PC-3 (cell line): Measurements from ENCODE around the gene G3BP2. TPM values are rescaled to one million over a fixed set of nuclear protein-coding genes. Genes with fewer than 3 reads are reported as not detected.

Experiments
- ATAC-seq: fragments of 200-7000 bp; cut with Tn5 transposase; 2 replicates; pipeline ENCODE4 v1.9.1; 2020; ENCODE audit warnings: mild to moderate bottlenecking, moderate library complexity
- BruUV-seq: library from RNA; stranded (reverse); fragments of 400-500 nt; replicated peaks from 2 replicates; lab custom pipeline; 2021; lab: Mats Ljungman, UMichigan
- CTCF ChIA-PET: fragments of 300-600 bp; sonication (Branson Sonifier 250); formaldehyde crosslinking; loops from one replicate; lab custom pipeline; 2022; ENCODE audit warnings: antibody characterized with exemption; lab: Charles Lee
- POLR2A ChIA-PET: fragments of 300-600 bp; sonication (Branson Sonifier 250); formaldehyde crosslinking; loops from one replicate; lab custom pipeline; 2022; ENCODE audit warnings: antibody characterized with exemption; ENCODE audit not compliant: unreplicated experiment; lab: Charles Lee
- DNase-seq: peaks from one replicate; pipeline ENCODE4 v3.0.0-alpha.2; 2015
- H2AFZ ChIP-seq: fragments of 300-600 bp; sonication (generic); 2 replicates; pipeline ENCODE4 v1.6.0; 2016; ENCODE audit warnings: antibody characterized with exemption, low read length
- H3F3A ChIP-seq: fragments of 300-600 bp; sonication (generic); one replicate; pipeline ENCODE4 v1.6.0; 2017; ENCODE audit warnings: antibody characterized with exemption, low read length, control low read depth, mild to moderate bottlenecking; ENCODE audit not compliant: unreplicated experiment
- H3K27ac ChIP-seq: fragments of 300-600 bp; sonication (generic); 2 replicates; pipeline ENCODE4 v1.5.1; 2016; ENCODE audit warnings: mild to moderate bottlenecking, low read length
- H3K27me3 ChIP-seq: fragments of 300-600 bp; sonication (generic); 2 replicates; pipeline ENCODE4 v1.6.1; 2016; ENCODE audit warnings: low read length, mixed read lengths
- H3K36me3 ChIP-seq: fragments of 300-600 bp; sonication (generic); 2 replicates; pipeline ENCODE4 v1.6.1; 2016; ENCODE audit warnings: low read depth, mixed run types, low read length, mixed read lengths
- H3K4me1 ChIP-seq: fragments of 300-600 bp; sonication (generic); 2 replicates; pipeline ENCODE4 v1.5.1; 2016; ENCODE audit warnings: low read length; ENCODE audit not compliant: insufficient read depth
- H3K4me2 ChIP-seq: fragments of 300-600 bp; sonication (generic); 2 replicates; pipeline ENCODE4 v1.6.0; 2016; ENCODE audit warnings: low read length
- H3K4me3 ChIP-seq: fragments of 300-600 bp; sonication (generic); 2 replicates; pipeline ENCODE4 v1.5.1; 2016; ENCODE audit warnings: mild to moderate bottlenecking, low read length, mixed read lengths
- H3K79me2 ChIP-seq: fragments of 300-600 bp; sonication (generic); 2 replicates; pipeline ENCODE4 v1.6.1; 2017; ENCODE audit warnings: low read length, mixed read lengths
- H3K9ac ChIP-seq: fragments of 300-600 bp; sonication (generic); 2 replicates; pipeline ENCODE4 v1.6.0; 2016; ENCODE audit warnings: mild to moderate bottlenecking, low read length
- H3K9me2 ChIP-seq: fragments of 300-600 bp; sonication (generic); replicated peaks from 2 replicates; pipeline ENCODE4 v1.6.1; 2016; ENCODE audit warnings: mixed run types, low read length, mixed read lengths
- H3K9me3 ChIP-seq: fragments of 300-600 bp; sonication (generic); 2 replicates; pipeline ENCODE4 v1.6.1; 2016; ENCODE audit warnings: low read length, mixed read lengths
- H4K20me1 ChIP-seq: fragments of 300-600 bp; sonication (generic); 2 replicates; pipeline ENCODE4 v1.6.1; 2016; ENCODE audit warnings: low read length, mixed read lengths
- CTCF ChIP-seq: fragments of 300-600 bp; sonication (generic); conservative IDR thresholded peaks from 2 replicates; pipeline ENCODE4 v1.5.1; 2017; ENCODE audit warnings: antibody characterized with exemption, low read depth, mild to moderate bottlenecking, low read length
- EZH2 ChIP-seq: fragments of 300-600 bp; sonication (generic); IDR thresholded peaks from one replicate; pipeline ENCODE4 v1.6.1; 2017; ENCODE audit warnings: antibody characterized with exemption, mild to moderate bottlenecking, low read length; ENCODE audit not compliant: unreplicated experiment
- EZH2phosphoT487 ChIP-seq: fragments of 300-600 bp; sonication (generic); IDR thresholded peaks from 2 replicates; pipeline ENCODE4 v1.6.1; 2018; ENCODE audit warnings: mild to moderate bottlenecking, antibody characterized with exemption, low read length, borderline replicate concordance
- intact Hi-C: fragments of 100-400 bp; cut with micrococcal nuclease; formaldehyde crosslinking; loops from 2 replicates; pipeline ENCODE4 v1.9.0; 2023
- total RNA-seq: library from RNA; depleted of rRNA; stranded (reverse); fragments of >200 nt; gene quantifications from 2 replicates; pipeline ENCODE4 v1.2.3, GENCODE V29; 2014

Gene G3BP2
- total RNA-seq, 1 experiment from 2014 or later: 68.7 TPM

- CTCF ChIA-PET: no interaction called here
- ATAC-seq (no peak), DNase-seq (no peak)
- Histone ChIP-seq H3K4me1 (no peaks in the 10 kb centered on the region), H3K4me2 (no peak overlapping the region), H3K36me3 (no peaks in the 10 kb centered on the region), H3K79me2 (no peaks in the 10 kb centered on the region), H2AFZ (no peak overlapping the region), H3K9me3 (no peaks in the 10 kb centered on the region), H3K9me2 (no peaks in the 10 kb centered on the region), H3F3A (no peaks in the 10 kb centered on the region), H4K20me1 (no peaks in the 10 kb centered on the region), H3K9ac (no peak overlapping the region), H3K27me3 (no peaks in the 10 kb centered on the region), H3K27ac (no peak overlapping the region), H3K4me3 (no peak overlapping the region)
- intact Hi-C loops: no loop called here
- POLR2A ChIA-PET: no interaction called here
- TF ChIP-seq CTCF (no peak), EZH2phosphoT487 (no peak), EZH2 (no peak)
- no TSS peak for BruUV-seq
These were observed 51.5 kb downstream of the G3BP2 start for GRCh38 chr4:75621715-75622114.

GRCh38 chr4:75612306-75612705 is 60.9 kb downstream of the G3BP2 start:
- Histone ChIP-seq H3K27ac (no peak overlapping the region), H3F3A (no peaks in the 10 kb centered on the region), H3K9ac (no peak overlapping the region), H3K27me3 (no peaks in the 10 kb centered on the region), H3K4me3 (no peak overlapping the region), H3K4me2 (no peak overlapping the region), H3K9me2 (no peaks in the 10 kb centered on the region), H3K9me3 (no peaks in the 10 kb centered on the region), H2AFZ (no peak overlapping the region), H3K36me3 (no peaks in the 10 kb centered on the region), H4K20me1 (no peaks in the 10 kb centered on the region), H3K79me2 (no peaks in the 10 kb centered on the region), H3K4me1 (no peaks in the 10 kb centered on the region)
- POLR2A ChIA-PET: no interaction called here
- intact Hi-C loops: no loop called here
- ATAC-seq (no peak), DNase-seq (no peak)
- CTCF ChIA-PET: no interaction called here
- no TSS peak for BruUV-seq
- TF ChIP-seq EZH2: no peak
- TF ChIP-seq CTCF: no peak
- TF ChIP-seq EZH2phosphoT487: no peak

- Histone ChIP-seq H3K4me1 (no peaks in the 10 kb centered on the region), H3K4me2 (no peak overlapping the region), H3K9me3 (no peaks in the 10 kb centered on the region), H3K27ac (no peak overlapping the region), H2AFZ (no peak overlapping the region), H3F3A (no peaks in the 10 kb centered on the region), H3K9me2 (no peaks in the 10 kb centered on the region), H3K36me3 (no peaks in the 10 kb centered on the region), H3K4me3 (no peak overlapping the region), H4K20me1 (no peaks in the 10 kb centered on the region), H3K27me3 (no peaks in the 10 kb centered on the region), H3K79me2 (no peaks in the 10 kb centered on the region), H3K9ac (no peak overlapping the region)
- ChIA-PET POLR2A (no interaction called here), CTCF (no interaction called here)
- TF ChIP-seq CTCF (no peak), EZH2 (no peak), EZH2phosphoT487 (no peak)
- no peak for DNase-seq
- intact Hi-C loops: no loop called here
- no TSS peak for BruUV-seq
- ATAC-seq: no peak
These were observed 67.3 kb downstream of the G3BP2 start for GRCh38 chr4:75605928-75606327.
